ENCODE data around the gene RHO.
"Not testable (repeated sequence)": the region's sequence is repeated elsewhere in the genome, so short reads cannot be mapped to it uniquely, and the experiment has no call there.

RHO gene

GRCh38 chr3:129536374-129536667 lies 7.9 kb downstream of the RHO start:
- no peak for TF ChIP-seq CTCF (IDR thresholded peaks at IDR 0.05; ENCODE audit: low read depth, low read length)
- no peak for DNase-seq (ENCODE audit: extremely low read depth, low read depth)

- TF ChIP-seq CTCF (IDR thresholded peaks at IDR 0.05; ENCODE audit: low read depth, low read length): no peak
- no peak for DNase-seq (ENCODE audit: extremely low read depth, low read depth)
These were observed 8.4 kb downstream of the RHO start for GRCh38 chr3:129536804-129537203.

DNA sequence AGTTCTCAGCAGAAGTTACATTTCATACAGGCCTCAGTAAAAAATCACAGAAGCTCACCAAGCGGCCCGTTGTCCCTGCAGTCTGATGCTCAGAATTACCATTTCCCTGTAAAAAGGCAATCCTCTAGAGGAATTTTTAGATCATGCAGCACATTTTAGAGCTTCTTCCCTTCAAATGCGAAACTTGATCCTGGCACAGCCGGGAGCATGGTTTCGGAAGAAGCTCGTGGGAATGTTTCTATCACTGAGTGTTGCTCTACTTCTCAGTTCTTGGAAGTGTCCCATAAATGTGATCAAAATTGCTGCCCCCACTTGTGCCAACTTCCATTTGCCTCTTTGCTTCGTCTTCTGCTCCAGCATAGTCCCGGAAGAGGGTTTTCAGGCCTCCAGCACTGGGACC lies 10.8 kb downstream of the RHO start:
- TF ChIP-seq CTCF (IDR thresholded peaks at IDR 0.05; ENCODE audit: low read depth, low read length): no peak
- DNase-seq (ENCODE audit: extremely low read depth, low read depth): no peak

DNA sequence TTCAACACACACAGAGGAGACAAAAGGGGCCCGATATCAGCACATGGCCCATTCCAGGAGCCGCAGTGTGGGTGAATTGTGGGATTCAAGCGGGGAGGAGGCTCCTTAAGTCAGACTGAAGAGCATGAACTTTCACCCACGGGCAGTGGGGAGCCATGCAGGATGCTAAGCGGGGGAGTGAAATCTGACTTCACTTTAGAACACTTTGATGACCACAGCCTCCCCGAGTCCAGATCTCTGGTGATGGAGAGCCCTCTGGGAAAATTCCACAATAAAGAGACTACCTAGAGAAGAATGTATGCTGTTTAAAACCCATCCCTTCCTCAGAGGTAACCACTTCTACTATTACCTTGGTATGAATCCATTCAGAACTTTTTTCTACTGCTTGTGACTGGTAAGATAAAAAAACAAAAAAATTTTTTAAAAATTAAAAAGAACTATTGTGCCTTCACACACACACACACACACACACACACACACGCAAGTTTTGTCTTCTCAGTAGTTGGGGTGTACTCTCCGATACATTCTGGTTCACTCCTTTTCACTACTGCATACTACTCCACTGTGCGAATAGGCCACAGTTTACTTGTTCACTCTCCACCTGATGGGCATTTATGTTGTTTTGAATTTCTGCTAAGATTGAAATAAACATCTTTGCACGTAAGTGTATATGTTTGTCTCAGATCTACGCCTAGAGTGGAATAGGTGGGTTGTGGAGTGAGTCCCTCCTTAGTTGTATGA lies 12.5 kb downstream of the RHO start:
- no peak for TF ChIP-seq CTCF (IDR thresholded peaks at IDR 0.05; ENCODE audit: low read depth, low read length)
- no peak for DNase-seq (ENCODE audit: extremely low read depth, low read depth)

GRCh38 chr3:129542747-129543146 lies 14.3 kb downstream of the RHO start:
- no peak for DNase-seq (ENCODE audit: extremely low read depth, low read depth)
- no peak for TF ChIP-seq CTCF (IDR thresholded peaks at IDR 0.05; ENCODE audit: low read depth, low read length)

DNA sequence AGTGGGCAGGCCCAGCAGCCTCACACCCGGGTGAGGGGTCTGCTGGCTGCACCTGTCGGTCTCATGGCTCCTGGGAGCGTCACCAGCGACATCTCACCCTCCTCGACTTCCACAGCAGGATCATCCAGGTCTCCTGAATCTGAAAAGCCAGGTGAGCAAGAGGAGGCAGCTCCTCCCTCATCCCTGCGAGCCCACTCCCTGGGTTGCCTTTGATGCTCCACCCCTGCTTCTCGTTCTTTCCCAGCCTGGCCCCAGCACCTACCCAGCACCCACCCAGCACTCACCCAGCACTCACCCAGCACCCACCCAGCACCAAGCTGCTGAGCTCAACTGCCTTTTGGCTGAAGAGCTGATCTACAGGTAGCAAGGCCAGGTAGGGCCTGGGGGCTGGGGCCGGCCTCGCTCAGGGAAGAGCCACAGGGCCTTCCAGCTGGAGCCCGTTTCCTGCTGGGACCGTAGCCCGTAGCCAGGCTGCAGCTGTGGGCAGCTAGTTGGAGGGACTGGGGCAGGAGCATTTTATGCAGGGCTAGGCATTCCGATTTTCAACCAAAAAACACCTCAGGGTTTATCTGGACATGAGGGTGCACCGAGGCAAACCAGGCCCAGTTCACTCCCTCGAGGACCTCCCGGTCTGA lies 14.8 kb downstream of the RHO start, which contains the start of gene H1-8:
Gene H1-8 (plus strand): TSS at position 20 of the 635 bp plus-strand sequence. CDS start 44 bp downstream, at position 64.
- no peak for TF ChIP-seq CTCF (IDR thresholded peaks at IDR 0.05; ENCODE audit: low read depth, low read length)
- DNase-seq (ENCODE audit: extremely low read depth, low read depth): no peak

DNA sequence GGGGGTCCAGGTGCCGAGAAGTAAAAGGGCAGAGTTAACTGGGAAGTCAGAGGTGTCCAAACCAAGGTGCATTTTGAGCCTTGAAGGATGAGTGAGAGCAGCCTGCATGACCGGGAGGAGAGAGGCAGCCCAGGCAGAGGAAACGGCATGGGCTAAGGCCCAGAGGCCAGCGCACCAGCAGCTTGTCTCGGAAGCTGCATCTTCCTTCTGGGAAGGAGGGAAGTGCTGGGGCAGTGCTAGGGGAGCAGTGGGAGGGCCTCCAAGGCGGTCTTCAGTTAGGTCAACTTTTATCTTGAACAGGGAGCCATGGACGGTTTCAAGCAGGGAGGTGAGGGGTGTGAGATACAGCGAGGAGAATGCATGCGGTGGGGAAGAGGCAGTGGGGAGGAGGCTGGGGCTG lies 15.6 kb downstream of the RHO start:
- no peak for TF ChIP-seq CTCF (IDR thresholded peaks at IDR 0.05; ENCODE audit: low read depth, low read length)
- DNase-seq (ENCODE audit: extremely low read depth, low read depth): no peak

DNA sequence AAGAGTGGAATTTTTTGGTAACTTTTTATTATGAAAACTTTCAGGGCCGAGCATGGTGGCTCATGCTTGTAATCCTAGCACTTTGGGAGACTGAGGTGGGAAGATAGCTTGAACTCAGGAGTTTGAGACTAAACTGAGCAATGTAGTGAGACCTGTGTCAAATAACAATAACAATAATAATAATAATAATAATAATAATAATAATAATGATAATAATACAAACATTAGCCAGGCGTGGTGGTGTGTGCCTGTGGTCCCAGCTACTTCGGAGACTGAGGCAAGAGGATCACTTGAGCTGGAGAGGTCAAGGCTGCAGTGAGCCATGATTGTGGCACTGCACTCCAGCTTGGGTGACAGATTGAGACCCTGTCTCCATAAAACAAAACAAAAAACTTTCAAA lies 17.5 kb downstream of the RHO start:
- DNase-seq (ENCODE audit: extremely low read depth, low read depth): not testable (repeated sequence)

Data from AG09319 (cell line).